GM10266 (cell line): Measurements from ENCODE around the gene FAM168A.

Experiments used
- DNase-seq: peaks from one replicate; pipeline ENCODE4 v3.0.0; 2012; ENCODE audit errors: extremely low spot score
- CTCF ChIP-seq: IDR thresholded peaks from 2 replicates; pipeline ENCODE4 v1.5.1; 2012; ENCODE audit warnings: mild to moderate bottlenecking, low read depth; ENCODE audit not compliant: control insufficient read depth, insufficient read depth; ENCODE audit errors: missing control alignments

The FAM168A gene

DNA sequence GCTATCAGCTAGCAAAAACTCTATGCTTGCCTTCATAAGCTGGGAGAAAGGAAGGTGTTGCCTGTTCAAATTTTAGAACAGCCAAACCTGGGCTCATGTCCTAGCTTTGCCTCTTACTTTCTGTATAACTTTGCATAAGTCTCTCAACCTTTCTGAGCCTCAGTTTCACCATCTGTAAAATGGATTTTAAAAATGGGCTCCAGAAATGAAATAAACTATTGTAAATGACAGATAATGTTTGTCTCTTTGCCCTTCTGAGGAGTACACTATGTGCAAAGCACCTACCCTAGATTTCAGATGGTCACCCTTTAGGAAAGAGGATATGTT is 68.7 kb downstream of the FAM168A start:
- DNase-seq, result no peak
- TF ChIP-seq CTCF, result no peak

GRCh38 chr11:73528483-73529203 is 69.3 kb downstream of the FAM168A start:
- no peak for TF ChIP-seq CTCF
- DNase-seq, result no peak

GRCh38 chr11:73528013-73528412 is 69.9 kb downstream of the FAM168A start:
- TF ChIP-seq CTCF, result no peak
- DNase-seq, result no peak

GRCh38 chr11:73525611-73526010 is 72.3 kb downstream of the FAM168A start:
- no peak for TF ChIP-seq CTCF
- DNase-seq, result no peak

- TF ChIP-seq CTCF, result no peak
- no peak for DNase-seq
Measured at GRCh38 chr11:73524774-73525173, 73.1 kb downstream of the FAM168A start.

DNA sequence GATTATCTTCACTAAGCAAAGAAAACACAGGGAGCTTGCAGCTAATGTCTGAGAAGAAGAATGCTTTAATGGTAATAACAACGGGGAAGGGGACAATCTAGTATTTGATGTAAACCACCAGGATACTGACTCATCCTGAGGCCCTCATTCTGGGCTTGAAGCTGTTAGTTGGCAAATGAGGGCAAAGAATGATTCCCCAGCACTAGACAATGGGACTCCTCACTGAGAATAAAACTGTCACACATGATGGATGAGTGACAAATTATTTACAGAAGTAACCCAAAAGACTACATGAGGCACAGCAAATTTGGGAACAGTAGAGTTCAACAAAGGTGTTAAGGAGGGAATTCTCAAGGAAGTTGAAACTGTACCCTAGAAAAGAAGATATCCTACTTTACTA is 76.3 kb downstream of the FAM168A start:
- DNase-seq, result no peak
- TF ChIP-seq CTCF, result no peak

GRCh38 chr11:73520353-73521061 is 77.4 kb downstream of the FAM168A start:
- DNase-seq, result peak; percentile 18
- no peak for TF ChIP-seq CTCF
